Measurements from ENCODE around the gene RPS28.

GRCh38 chr19:8310342-8311055, 10.8 kb upstream of the RPS28 start:
- TF ChIP-seq CTCF (conservative IDR thresholded peaks at IDR 0.05) (no peak), ZFX (IDR thresholded peaks at IDR 0.05) (no peak)
